ENCODE measurements around the gene MYADML2. TPM values are rescaled to one million over a fixed set of nuclear protein-coding genes. Genes with fewer than 3 reads are reported as not detected.
A peak's percentile ranks its signal among the peaks of the same experiment; 100 is the strongest.

Gene MYADML2
- total RNA-seq, 2 experiments from 2014 or later = not detected

DNA sequence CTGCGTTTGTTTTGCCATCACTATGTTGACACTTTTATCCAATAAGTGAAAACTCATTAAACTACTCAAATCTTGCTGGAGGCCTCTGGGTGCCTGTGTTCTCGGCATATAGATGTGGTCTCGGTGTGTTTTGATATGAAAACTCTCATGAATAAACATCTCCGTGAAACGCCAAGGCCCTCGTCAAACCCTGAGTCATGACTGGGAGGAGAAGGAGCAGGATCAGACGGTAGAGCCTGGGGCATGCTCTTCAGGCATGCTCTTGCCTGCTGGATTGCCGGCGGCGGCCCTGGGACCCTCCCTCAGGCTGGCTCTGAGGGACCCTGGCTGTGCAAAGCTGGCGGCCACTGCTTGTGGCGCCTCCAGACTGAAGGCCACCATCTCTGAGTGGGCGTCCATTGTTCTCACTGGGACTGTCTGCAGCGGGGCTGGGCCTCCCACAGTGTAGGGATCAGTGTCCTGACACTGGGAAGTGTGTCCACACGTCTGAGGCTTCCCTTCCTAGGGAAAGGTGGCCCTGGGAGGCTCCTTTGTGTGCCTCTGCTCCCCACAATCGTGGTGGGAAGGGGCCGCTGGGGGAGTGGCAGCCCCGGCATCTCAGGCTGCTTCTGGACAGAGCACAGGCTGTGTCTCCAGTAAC lies 46.7 kb downstream of the MYADML2 start:
- ChIA-PET POLR2A (no interaction called here), CTCF (no interaction called here)
- Mint-ChIP-seq H3K4me1 (ENCODE audit: low read depth) (no peaks in the 10 kb centered on the region), H3K4me3 (no peak overlapping the region), H3K27me3 (ENCODE audit: low read depth) (peaks cover 8% of the 10 kb centered on the region), H3K9me3 (ENCODE audit: insufficient read depth) (no peaks in the 10 kb centered on the region), H3K27ac (no peak overlapping the region), H3K36me3 (ENCODE audit: low read depth) (peaks cover 24% of the 10 kb centered on the region)
- DNase-seq = no peak
- ATAC-seq = no peak

DNA sequence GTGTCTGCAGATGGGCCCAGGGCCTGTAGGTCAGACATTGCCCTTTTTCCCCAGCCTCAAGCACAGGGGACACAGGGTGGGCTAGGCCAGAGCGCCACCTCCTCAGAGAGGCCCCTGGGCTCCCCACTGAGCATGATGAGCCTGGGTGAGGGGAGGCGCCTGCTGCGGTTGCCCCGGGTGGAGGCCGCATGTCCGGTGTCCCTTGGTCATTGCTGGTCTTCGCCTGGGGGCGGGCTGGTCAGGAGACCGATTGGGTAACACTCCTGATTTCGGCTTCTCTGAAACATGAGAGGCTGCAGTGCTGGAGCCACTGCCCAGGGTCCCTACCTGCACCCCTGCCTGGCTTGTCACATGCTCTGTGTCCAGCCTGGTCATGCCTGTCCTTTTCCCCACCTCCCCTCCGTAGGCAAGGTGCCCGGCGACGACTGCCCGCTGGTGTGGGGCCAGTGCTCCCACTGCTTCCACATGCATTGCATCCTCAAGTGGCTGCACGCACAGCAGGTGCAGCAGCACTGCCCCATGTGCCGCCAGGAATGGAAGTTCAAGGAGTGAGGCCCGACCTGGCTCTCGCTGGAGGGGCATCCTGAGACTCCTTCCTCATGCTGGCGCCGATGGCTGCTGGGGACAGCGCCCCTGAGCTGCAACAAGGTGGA lies 47.4 kb downstream of the MYADML2 start:
- Mint-ChIP-seq H3K9me3 (ENCODE audit: insufficient read depth) (no peaks in the 10 kb centered on the region), H3K27me3 (ENCODE audit: low read depth) (peaks cover 8% of the 10 kb centered on the region), H3K4me3 (no peak overlapping the region), H3K4me1 (ENCODE audit: low read depth) (no peaks in the 10 kb centered on the region), H3K36me3 (ENCODE audit: low read depth) (peaks cover 27% of the 10 kb centered on the region), H3K27ac (no peak overlapping the region)
- DNase-seq (no peak), ATAC-seq (no peak)
- POLR2A ChIA-PET = no interaction called here
- CTCF ChIA-PET = no interaction called here

DNA sequence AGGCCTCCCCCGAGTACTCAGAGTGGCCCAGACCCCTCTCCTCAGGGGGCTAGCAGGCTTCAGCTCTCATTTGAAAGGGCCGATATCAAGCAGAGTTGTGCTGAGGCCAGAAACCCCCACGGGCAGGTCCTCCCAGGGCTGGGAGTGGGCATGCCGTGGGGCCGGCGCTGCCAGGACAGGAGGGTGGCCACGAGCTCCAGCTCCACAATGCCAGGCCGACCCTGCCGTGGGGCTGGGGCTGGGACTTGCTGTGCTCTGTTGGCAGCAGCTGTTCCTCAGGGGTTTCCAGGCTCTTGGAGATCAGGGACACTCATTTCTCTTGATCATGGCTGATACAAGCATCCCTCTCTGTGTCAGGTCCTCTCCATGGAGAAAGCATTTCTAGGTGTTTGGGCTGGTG lies 48.1 kb downstream of the MYADML2 start:
- ChIA-PET CTCF (no interaction called here), POLR2A (no interaction called here)
- Mint-ChIP-seq H3K4me3 (no peak overlapping the region), H3K27ac (no peak overlapping the region), H3K4me1 (ENCODE audit: low read depth) (no peaks in the 10 kb centered on the region), H3K27me3 (ENCODE audit: low read depth) (peaks cover 8% of the 10 kb centered on the region), H3K36me3 (ENCODE audit: low read depth) (peaks cover 30% of the 10 kb centered on the region), H3K9me3 (ENCODE audit: insufficient read depth) (no peaks in the 10 kb centered on the region)
- ATAC-seq = no peak
- no peak for DNase-seq

DNA sequence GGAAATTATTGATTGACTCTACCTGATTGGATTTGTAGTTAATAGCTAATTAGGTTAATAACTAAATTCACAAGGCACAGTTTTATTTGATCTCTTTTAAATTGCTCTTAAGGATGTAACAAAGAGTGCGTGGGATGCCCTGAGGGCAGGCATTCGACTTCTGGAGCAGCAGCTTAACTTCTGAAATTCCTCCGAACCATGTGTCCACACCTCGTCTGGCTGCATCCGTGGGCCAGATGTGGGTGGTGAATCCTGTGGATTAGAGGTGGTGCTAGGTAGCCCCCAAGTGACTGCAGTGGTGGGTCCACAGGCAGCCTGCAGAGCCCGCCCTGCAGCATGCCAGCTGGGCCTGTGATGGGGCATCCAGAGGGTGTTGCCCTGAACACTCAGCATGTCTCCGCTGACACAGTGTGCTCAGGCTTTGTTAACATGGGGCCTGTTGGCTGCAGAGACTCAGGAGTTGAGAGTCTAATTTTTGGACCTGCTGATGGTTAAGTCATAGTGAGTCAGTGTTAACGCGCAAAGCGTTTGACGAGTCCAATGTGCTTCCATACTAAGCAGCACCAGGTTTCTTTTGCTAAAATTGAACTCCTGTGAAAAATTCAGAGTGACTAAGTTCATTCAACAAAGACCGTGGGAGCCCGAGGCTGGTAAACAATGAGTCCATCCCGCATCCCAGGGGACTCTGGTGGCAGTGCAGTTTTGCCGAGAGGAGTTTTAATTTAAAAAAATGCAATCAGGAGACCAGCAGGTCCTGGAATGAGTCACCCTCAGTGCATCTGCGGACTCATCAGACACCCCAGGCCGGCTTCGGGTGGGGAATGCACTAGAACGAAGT lies 48.8 kb downstream of the MYADML2 start:
- ATAC-seq = no peak

DNA sequence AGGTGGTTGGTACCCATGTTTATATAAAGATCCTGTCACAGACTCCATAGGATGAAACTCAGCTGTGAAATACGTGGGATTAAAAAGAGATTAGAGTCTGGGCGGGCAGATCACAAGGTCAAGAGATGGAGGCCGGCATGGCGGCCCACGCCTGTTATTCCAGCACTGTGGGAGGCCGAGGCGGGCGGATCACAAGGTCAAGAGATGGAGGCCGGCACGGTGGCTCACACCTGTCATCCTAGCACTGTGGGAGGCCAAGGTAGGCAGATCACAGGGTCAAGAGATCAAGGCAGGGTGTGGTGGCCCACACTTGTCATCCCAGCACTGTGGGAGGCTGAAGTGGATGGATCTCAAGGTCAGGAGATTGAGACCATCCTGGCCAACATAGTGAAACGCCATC lies 51.6 kb downstream of the MYADML2 start:
- DNase-seq (no peak), ATAC-seq (no peak)
- ChIA-PET CTCF (no interaction called here), POLR2A (interaction anchor here (0.6 kb wide), 1 partner anchor 13 kb away, joined by 3 read pairs; no protein-coding TSS in a partner anchor)
- H3K4me3 Mint-ChIP-seq = no peak overlapping the region
- H3K9me3 Mint-ChIP-seq (ENCODE audit: insufficient read depth) = no peaks in the 10 kb centered on the region
- peaks cover 9% of the 10 kb centered on the region for H3K4me1 Mint-ChIP-seq (ENCODE audit: low read depth)
- no peak overlapping the region for H3K27ac Mint-ChIP-seq
- no peaks in the 10 kb centered on the region for H3K27me3 Mint-ChIP-seq (ENCODE audit: low read depth)
- H3K36me3 Mint-ChIP-seq (ENCODE audit: low read depth) = peaks cover 34% of the 10 kb centered on the region

More for the DNA sequence above, 48.8 kb downstream of the MYADML2 start:
- DNase-seq = no peak
- Mint-ChIP-seq H3K4me3 (no peak overlapping the region), H3K9me3 (ENCODE audit: insufficient read depth) (no peaks in the 10 kb centered on the region), H3K27me3 (ENCODE audit: low read depth) (peaks cover 8% of the 10 kb centered on the region), H3K27ac (no peak overlapping the region), H3K36me3 (ENCODE audit: low read depth) (peaks cover 33% of the 10 kb centered on the region), H3K4me1 (ENCODE audit: low read depth) (peaks cover 3% of the 10 kb centered on the region)
- ChIA-PET POLR2A (interaction anchor here (0.5 kb wide), 1 partner anchor 92 kb away, joined by 4 read pairs; no protein-coding TSS in a partner anchor), CTCF (no interaction called here)

DNA sequence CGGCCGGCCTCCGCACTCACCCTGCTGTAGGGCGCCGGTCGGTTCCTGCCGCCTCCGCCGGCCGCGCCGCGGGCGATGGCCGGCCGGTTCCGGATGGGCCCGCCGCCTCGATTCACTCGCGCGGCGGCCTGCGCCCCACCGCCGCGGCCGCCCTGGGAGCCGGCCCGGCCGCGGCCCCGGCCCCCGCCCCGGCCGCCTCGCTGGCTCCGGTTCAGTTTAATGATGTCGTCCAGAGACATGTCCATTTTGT lies 55.8 kb downstream of the MYADML2 start:
- ChIA-PET POLR2A (interaction anchor here (1.1 to 2.9 kb wide), 3 partner anchors 21 to 26 kb away, joined by 7 to 23 read pairs (median 8); partner anchors contain the start of gene ARHGDIA), CTCF (no interaction called here)
- DNase-seq (no peak), ATAC-seq (peak; percentile 26)
- Mint-ChIP-seq H3K27me3 (ENCODE audit: low read depth) (no peaks in the 10 kb centered on the region), H3K4me1 (ENCODE audit: low read depth) (peaks cover 32% of the 10 kb centered on the region), H3K36me3 (ENCODE audit: low read depth) (peaks cover 52% of the 10 kb centered on the region), H3K27ac (peak overlapping the region; percentile 99), H3K4me3 (peak overlapping the region; percentile 95), H3K9me3 (ENCODE audit: insufficient read depth) (no peaks in the 10 kb centered on the region)

DNA sequence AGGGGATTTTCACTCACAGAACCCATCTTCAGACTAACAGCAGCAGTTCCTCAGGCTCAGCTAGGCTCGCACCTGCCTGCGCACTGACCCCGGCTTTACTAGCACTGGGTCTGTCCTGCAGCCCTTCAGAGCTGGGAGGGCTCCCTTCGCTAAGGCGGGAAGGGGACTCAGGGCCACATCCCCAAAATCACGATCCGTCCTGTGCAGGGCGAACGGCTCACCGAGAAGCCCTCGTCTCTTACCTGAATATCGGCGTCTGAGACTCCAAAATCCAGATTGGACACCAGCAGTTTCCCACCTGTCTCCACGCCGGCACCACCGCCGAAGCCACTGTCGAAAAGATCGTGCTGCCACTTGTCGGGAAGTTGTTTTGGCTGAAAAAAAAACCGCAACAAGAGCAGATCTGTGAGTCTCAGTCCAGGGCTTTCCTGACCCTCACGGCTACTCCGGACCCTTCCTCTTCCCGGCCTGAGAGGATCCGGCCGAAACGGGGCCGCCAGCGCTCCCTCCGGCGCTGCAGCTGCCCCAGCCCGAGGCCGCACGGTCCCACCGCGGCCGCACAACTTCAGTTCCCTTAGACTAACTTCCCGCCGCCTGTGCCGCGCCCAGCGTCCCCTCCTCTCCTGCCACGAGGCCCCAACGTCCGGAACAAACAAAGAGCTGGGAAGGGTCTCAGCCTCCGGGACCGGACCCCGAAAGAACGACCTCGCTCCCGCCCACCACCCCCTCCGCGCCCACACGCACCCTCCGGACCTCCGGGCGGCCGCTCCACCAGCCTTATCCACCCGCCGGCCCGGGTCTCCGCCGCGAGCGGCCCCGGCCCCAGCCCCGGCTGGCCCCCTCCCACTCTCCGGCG lies 56.4 kb downstream of the MYADML2 start:
- H3K4me3 Mint-ChIP-seq = peak overlapping the region; percentile 91
- no peaks in the 10 kb centered on the region for H3K9me3 Mint-ChIP-seq (ENCODE audit: insufficient read depth)
- CTCF ChIA-PET = no interaction called here
- H3K27ac Mint-ChIP-seq = peak overlapping the region; percentile 97
- H3K27me3 Mint-ChIP-seq (ENCODE audit: low read depth) = no peaks in the 10 kb centered on the region
- DNase-seq (peak; percentile 55), ATAC-seq (peak; percentile 9)
- H3K36me3 Mint-ChIP-seq (ENCODE audit: low read depth) = peaks cover 54% of the 10 kb centered on the region
- POLR2A ChIA-PET = interaction anchor here (2.1 to 2.9 kb wide), 2 partner anchors 21 to 24 kb away, joined by 7 to 23 read pairs; partner anchors contain the start of gene ARHGDIA
- peaks cover 32% of the 10 kb centered on the region for H3K4me1 Mint-ChIP-seq (ENCODE audit: low read depth)

Other genes with a start within 250 kb of the MYADML2 start
- 100 to 1,000 TPM; 102 to 104 TPM for gene MRPL12, start 243.9 kb downstream of the MYADML2 start, total RNA-seq
- gene SLC25A10, start 234.9 kb downstream of the MYADML2 start, total RNA-seq = 10 to 100 TPM; 39.2 to 40.4 TPM
- gene GCGR, start 143.1 kb downstream of the MYADML2 start, total RNA-seq = not detected
- gene MCRIP1, start 113.9 kb downstream of the MYADML2 start, total RNA-seq = 10 to 100 TPM; 42.3 to 43.0 TPM
- not detected for gene PPP1R27, start 112.2 kb downstream of the MYADML2 start, total RNA-seq
- gene P4HB, start 86.7 kb downstream of the MYADML2 start, total RNA-seq = 100 to 1,000 TPM; 474 to 498 TPM
- 100 to 1,000 TPM; 756 to 778 TPM for gene ARHGDIA, start 75.9 kb downstream of the MYADML2 start, total RNA-seq
- 100 to 1,000 TPM; 269 to 273 TPM for gene ALYREF, start 55.6 kb downstream of the MYADML2 start, total RNA-seq
- gene ANAPC11, start 55.5 kb downstream of the MYADML2 start, total RNA-seq = 100 to 1,000 TPM; 122 TPM
- under 1 TPM; 0.18 to 0.55 TPM for gene NPB, start 45.0 kb downstream of the MYADML2 start, total RNA-seq
- 10 to 100 TPM; 48.6 to 50.4 TPM for gene PCYT2, start 35.8 kb downstream of the MYADML2 start, total RNA-seq
- gene SIRT7, start 29.1 kb downstream of the MYADML2 start, total RNA-seq = 10 to 100 TPM; 55.0 to 63.4 TPM
- gene MAFG, start 19.5 kb downstream of the MYADML2 start, total RNA-seq = 10 to 100 TPM; 14.0 to 16.5 TPM
- 10 to 100 TPM; 35.5 to 38.1 TPM for gene PYCR1, start 9.9 kb downstream of the MYADML2 start, total RNA-seq
- under 1 TPM; 0.29 to 0.42 TPM for gene NOTUM, start 14.0 kb upstream of the MYADML2 start, total RNA-seq
- 10 to 100 TPM; 27.0 to 33.7 TPM for gene ASPSCR1, start 30.4 kb upstream of the MYADML2 start, total RNA-seq
- gene CENPX, start 75.6 kb upstream of the MYADML2 start, total RNA-seq = 10 to 100 TPM; 86.7 to 87.7 TPM
- 10 to 100 TPM; 58.3 to 58.9 TPM for gene LRRC45, start 76.1 kb upstream of the MYADML2 start, total RNA-seq
- gene RAC3, start 84.4 kb upstream of the MYADML2 start, total RNA-seq = 10 to 100 TPM; 12.9 to 13.1 TPM
- 100 to 1,000 TPM; 141 TPM for gene DCXR, start 90.5 kb upstream of the MYADML2 start, total RNA-seq
- gene RFNG, start 104.6 kb upstream of the MYADML2 start, total RNA-seq = 10 to 100 TPM; 19.4 to 20.8 TPM
- gene GPS1, start 104.7 kb upstream of the MYADML2 start, total RNA-seq = 100 to 1,000 TPM in 1 of 2 experiments, 10 to 100 TPM in 1; 97.6 to 104 TPM
- gene DUS1L, start 118.6 kb upstream of the MYADML2 start, total RNA-seq = 100 to 1,000 TPM; 126 to 127 TPM
- 100 to 1,000 TPM; 255 to 261 TPM for gene FASN, start 151.0 kb upstream of the MYADML2 start, total RNA-seq

Measured in activated CD8-positive, alpha-beta T cell treated with anti-CD3 and anti-CD28 coated beads, Interleukin-2, amount 10 ng/mL, durations not matched to agents 7 days and 5 days (primary cell).